Measurements from ENCODE around the gene RAD51B.

- no peak for TF ChIP-seq EP300 (IDR thresholded peaks at IDR 0.05)
- TF ChIP-seq POLR2A (IDR thresholded peaks at IDR 0.05) = no peak
Measured at GRCh38 chr14:68081489-68081888, 261.9 kb downstream of the RAD51B start.
